ENCODE data around the gene IQSEC3.

- TF ChIP-seq HCFC1 (IDR thresholded peaks at IDR 0.05; ENCODE audit: low read depth, low read length) (no peak), SP2 (CRISPR knock-in tag; IDR thresholded peaks at IDR 0.05) (no peak), CEBPB (IDR thresholded peaks at IDR 0.05; ENCODE audit: borderline replicate concordance, low read depth, low read length) (no peak), FOXJ3 (CRISPR knock-in tag; IDR thresholded peaks at IDR 0.05; ENCODE audit: borderline replicate concordance) (no peak), AHDC1 (CRISPR knock-in tag; IDR thresholded peaks at IDR 0.05; ENCODE audit: borderline replicate concordance) (no peak), PRDM10 (CRISPR knock-in tag; IDR thresholded peaks at IDR 0.05; ENCODE audit: low read depth) (no peak), POLR2AphosphoS2 (IDR thresholded peaks at IDR 0.05; ENCODE audit: low read depth, low read length) (no peak), EZH2 (conservative IDR thresholded peaks at IDR 0.05; ENCODE audit: low read depth, low read length) (no peak), ARHGAP35 (CRISPR knock-in tag; IDR thresholded peaks at IDR 0.05; ENCODE audit: borderline replicate concordance) (no peak), HDAC1 (CRISPR knock-in tag; IDR thresholded peaks at IDR 0.05) (no peak)
Observed at GRCh38 chr12:109446-109845, 42.9 kb downstream of the IQSEC3 start.
